ENCODE measurements around the gene ACOT7.
A peak's percentile ranks its signal among the peaks of the same experiment; 100 is the strongest.

ACOT7 gene

GRCh38 chr1:6243993-6244392 lies 149.6 kb downstream of the ACOT7 start, which contains the start of gene HES3:
HES3 (plus strand) TSS chr1:6244179; CDS start chr1:6244366, 187 bp downstream.
- TF ChIP-seq REST (IDR thresholded peaks at IDR 0.05; ENCODE audit: low read depth), result no peak
- no peak for TF ChIP-seq CREB1 (IDR thresholded peaks at IDR 0.05; ENCODE audit: low read depth)
- TF ChIP-seq USF1 (IDR thresholded peaks at IDR 0.05), result no peak
- no peak for TF ChIP-seq NFIC (IDR thresholded peaks at IDR 0.05)
- TF ChIP-seq FOXM1 (IDR thresholded peaks at IDR 0.05; ENCODE audit: borderline replicate concordance, low read depth), result no peak
- no peak for TF ChIP-seq RAD21 (IDR thresholded peaks at IDR 0.05; ENCODE audit: low read depth)
- no peak for TF ChIP-seq EP300 (IDR thresholded peaks at IDR 0.05; ENCODE audit: borderline replicate concordance)
- TF ChIP-seq TEAD4 (IDR thresholded peaks at IDR 0.05), result no peak
- no peak for TF ChIP-seq YY1 (IDR thresholded peaks at IDR 0.05; ENCODE audit: low read depth)
- no peak for TF ChIP-seq TCF12 (IDR thresholded peaks at IDR 0.05; ENCODE audit: low read depth)
- no peak for TF ChIP-seq TAF1 (IDR thresholded peaks at IDR 0.05; ENCODE audit: low read depth)
- no peak for TF ChIP-seq ZBTB7A (IDR thresholded peaks at IDR 0.05; ENCODE audit: low read depth)
- TF ChIP-seq CEBPB (IDR thresholded peaks at IDR 0.05), result no peak
- TF ChIP-seq EGR1 (IDR thresholded peaks at IDR 0.05), result no peak
- no peak for TF ChIP-seq MAX (IDR thresholded peaks at IDR 0.05)

- TF ChIP-seq YY1 (IDR thresholded peaks at IDR 0.05; ENCODE audit: low read depth) (no peak), FOXM1 (IDR thresholded peaks at IDR 0.05; ENCODE audit: borderline replicate concordance, low read depth) (no peak), NFIC (IDR thresholded peaks at IDR 0.05) (no peak), EGR1 (IDR thresholded peaks at IDR 0.05) (no peak), TCF12 (IDR thresholded peaks at IDR 0.05; ENCODE audit: low read depth) (no peak), RAD21 (IDR thresholded peaks at IDR 0.05; ENCODE audit: low read depth) (no peak)
These were observed 150.3 kb downstream of the ACOT7 start for GRCh38 chr1:6243053-6243834.

- 0 out of 2 replicates have a peak, but pooled peaks have one; percentile 5 for TF ChIP-seq EGR1 (IDR thresholded peaks at IDR 0.05)
- TF ChIP-seq REST (IDR thresholded peaks at IDR 0.05; ENCODE audit: low read depth), result peak; percentile 55
- TF ChIP-seq NFIC (IDR thresholded peaks at IDR 0.05), result peak; percentile 40; the same call in 1 of the 2 replicates
- TF ChIP-seq RAD21 (IDR thresholded peaks at IDR 0.05; ENCODE audit: low read depth), result no peak
These were observed 151.5 kb downstream of the ACOT7 start for GRCh38 chr1:6241887-6242740.

GRCh38 chr1:6241107-6241886 lies 152.3 kb downstream of the ACOT7 start:
- TF ChIP-seq TEAD4 (IDR thresholded peaks at IDR 0.05), result no peak

GRCh38 chr1:6239950-6240768 lies 153.4 kb downstream of the ACOT7 start:
- no peak for TF ChIP-seq ZBTB7A (IDR thresholded peaks at IDR 0.05; ENCODE audit: low read depth)
- no peak for TF ChIP-seq TAF1 (IDR thresholded peaks at IDR 0.05; ENCODE audit: low read depth)
- TF ChIP-seq CREB1 (IDR thresholded peaks at IDR 0.05; ENCODE audit: low read depth), result no peak
- no peak for TF ChIP-seq TEAD4 (IDR thresholded peaks at IDR 0.05)
- no peak for TF ChIP-seq CEBPB (IDR thresholded peaks at IDR 0.05)
- TF ChIP-seq USF1 (IDR thresholded peaks at IDR 0.05), result no peak
- TF ChIP-seq YY1 (IDR thresholded peaks at IDR 0.05; ENCODE audit: low read depth), result no peak
- no peak for TF ChIP-seq REST (IDR thresholded peaks at IDR 0.05; ENCODE audit: low read depth)
- no peak for TF ChIP-seq TCF12 (IDR thresholded peaks at IDR 0.05; ENCODE audit: low read depth)
- no peak for TF ChIP-seq FOXM1 (IDR thresholded peaks at IDR 0.05; ENCODE audit: borderline replicate concordance, low read depth)
- TF ChIP-seq EGR1 (IDR thresholded peaks at IDR 0.05), result no peak
- TF ChIP-seq RAD21 (IDR thresholded peaks at IDR 0.05; ENCODE audit: low read depth), result no peak
- no peak for TF ChIP-seq MAX (IDR thresholded peaks at IDR 0.05)
- no peak for TF ChIP-seq NFIC (IDR thresholded peaks at IDR 0.05)
